ENCODE measurements around the gene CYGB. TPM values are rescaled to one million over a fixed set of nuclear protein-coding genes. Genes with fewer than 3 reads are reported as not detected.
"Not testable (repeated sequence)": the region's sequence is repeated elsewhere in the genome, so short reads cannot be mapped to it uniquely, and the experiment has no call there.

The CYGB gene
- total and polyA plus RNA-seq, 5 donors from 2014 or later: not detected

GRCh38 chr17:76511668-76512365, 25.7 kb downstream of the CYGB start:
- Histone ChIP-seq H3K9me3 (ENCODE audit: control insufficient read depth in 2 of 2, low read length in 2 of 2) (no peaks in the 10 kb centered on the region), H3K27ac (ENCODE audit: insufficient read depth, low read length, poor library complexity, severe bottlenecking) (peak overlapping the region; percentile 2), H3K27me3 (ENCODE audit: control insufficient read depth, insufficient read depth, low read length) (no peaks in the 10 kb centered on the region), H3K4me1 (ENCODE audit: control insufficient read depth, insufficient read depth, low read length, poor library complexity, severe bottlenecking) (peaks cover 32% of the 10 kb centered on the region), H3K4me3 (ENCODE audit: low read depth, low read length) (no peak overlapping the region), H3K36me3 (ENCODE audit: control insufficient read depth, insufficient read depth, low read length) (no peaks in the 10 kb centered on the region)
- ATAC-seq (ENCODE audit: low read depth in 2 of 2) (no peak), DNase-seq (peak in 1 of 3 donors; percentile 15)
- peak overlapping the region in 2 of 4 donors; percentile 24 to 68 for H3K4me3 Mint-ChIP-seq
- peak overlapping the region in 2 of 3 donors; percentile 50 to 60 for H3K27ac Mint-ChIP-seq
- H3K9me3 Mint-ChIP-seq: no peaks in the 10 kb centered on the region
- peaks cover 11% of the 10 kb centered on the region for H3K27me3 Mint-ChIP-seq
- peaks cover 0 to 48% (median 22%) of the 10 kb centered on the region in 4 donors for H3K4me1 Mint-ChIP-seq
- H3K36me3 Mint-ChIP-seq: no peaks in the 10 kb centered on the region

- H3K4me1 ChIP-seq (ENCODE audit: control insufficient read depth, insufficient read depth, low read length, poor library complexity, severe bottlenecking): peaks cover 31% of the 10 kb centered on the region
- no peaks in the 10 kb centered on the region for H3K27me3 ChIP-seq (ENCODE audit: control insufficient read depth, insufficient read depth, low read length)
- Mint-ChIP-seq H3K9me3 (no peaks in the 10 kb centered on the region), H3K27ac (peak overlapping the region in 2 of 3 donors; percentile 50 to 60), H3K27me3 (peaks cover 14% of the 10 kb centered on the region), H3K4me3 (peak overlapping the region in 1 of 4 donors; percentile 68), H3K36me3 (no peaks in the 10 kb centered on the region), H3K4me1 (peaks cover 0 to 44% (median 23%) of the 10 kb centered on the region in 4 donors)
- DNase-seq (no peak), ATAC-seq (ENCODE audit: low read depth in 2 of 2) (no peak)
- no peak overlapping the region for H3K4me3 ChIP-seq (ENCODE audit: low read depth, low read length)
- no peaks in the 10 kb centered on the region for H3K9me3 ChIP-seq (ENCODE audit: control insufficient read depth in 2 of 2, low read length in 2 of 2)
- no peak overlapping the region for H3K27ac ChIP-seq (ENCODE audit: insufficient read depth, low read length, poor library complexity, severe bottlenecking)
- H3K36me3 ChIP-seq (ENCODE audit: control insufficient read depth, insufficient read depth, low read length): no peaks in the 10 kb centered on the region
Observed at GRCh38 chr17:76510831-76511244, 26.7 kb downstream of the CYGB start.

- H3K36me3 Mint-ChIP-seq; H3K36me3 ChIP-seq (ENCODE audit: control insufficient read depth, insufficient read depth, low read length); H3K27me3 ChIP-seq (ENCODE audit: control insufficient read depth, insufficient read depth, low read length); DNase-seq; H3K9me3 ChIP-seq (ENCODE audit: control insufficient read depth in 2 of 2, low read length in 2 of 2); H3K4me3 Mint-ChIP-seq; H3K4me3 ChIP-seq (ENCODE audit: low read depth, low read length); ATAC-seq (ENCODE audit: low read depth in 2 of 2); H3K9me3 Mint-ChIP-seq; H3K27ac ChIP-seq (ENCODE audit: insufficient read depth, low read length, poor library complexity, severe bottlenecking): not testable (repeated sequence)
- Mint-ChIP-seq H3K27ac (peak overlapping the region in 1 of 3 donors; percentile 76), H3K4me1 (peaks cover 0 to 32% (median 13%) of the 10 kb centered on the region in 4 donors), H3K27me3 (peaks cover 14% of the 10 kb centered on the region)
- peaks cover 10% of the 10 kb centered on the region for H3K4me1 ChIP-seq (ENCODE audit: control insufficient read depth, insufficient read depth, low read length, poor library complexity, severe bottlenecking)
Observed at GRCh38 chr17:76508472-76509063, 28.9 kb downstream of the CYGB start.

- no peak overlapping the region for H3K4me3 ChIP-seq (ENCODE audit: low read depth, low read length)
- Mint-ChIP-seq H3K36me3 (no peaks in the 10 kb centered on the region), H3K27ac (peak overlapping the region; percentile 31 to 67 (median 52)), H3K4me1 (peaks cover 0 to 26% (median 10%) of the 10 kb centered on the region in 4 donors), H3K4me3 (peak overlapping the region in 2 of 4 donors; percentile 41 to 51), H3K9me3 (no peaks in the 10 kb centered on the region), H3K27me3 (peaks cover 14% of the 10 kb centered on the region)
- no peaks in the 10 kb centered on the region for H3K36me3 ChIP-seq (ENCODE audit: control insufficient read depth, insufficient read depth, low read length)
- peak; percentile 77 to 84 for ATAC-seq (ENCODE audit: low read depth in 2 of 2)
- no peak overlapping the region for H3K27ac ChIP-seq (ENCODE audit: insufficient read depth, low read length, poor library complexity, severe bottlenecking)
- H3K9me3 ChIP-seq (ENCODE audit: control insufficient read depth in 2 of 2, low read length in 2 of 2): no peaks in the 10 kb centered on the region
- DNase-seq: peak; percentile 78 to 87 (median 82)
- no peaks in the 10 kb centered on the region for H3K27me3 ChIP-seq (ENCODE audit: control insufficient read depth, insufficient read depth, low read length)
- H3K4me1 ChIP-seq (ENCODE audit: control insufficient read depth, insufficient read depth, low read length, poor library complexity, severe bottlenecking): peaks cover 13% of the 10 kb centered on the region
Observed at GRCh38 chr17:76506408-76507345, 30.8 kb downstream of the CYGB start.

- H3K9me3 ChIP-seq (ENCODE audit: control insufficient read depth in 2 of 2, low read length in 2 of 2): no peaks in the 10 kb centered on the region
- peaks cover 0 to 37% (median 13%) of the 10 kb centered on the region in 4 donors for H3K4me1 Mint-ChIP-seq
- no peaks in the 10 kb centered on the region for H3K36me3 Mint-ChIP-seq
- ATAC-seq (ENCODE audit: low read depth in 2 of 2) (no peak), DNase-seq (no peak)
- H3K27ac Mint-ChIP-seq: peak overlapping the region in 1 of 3 donors; percentile 80
- no peak overlapping the region for H3K27ac ChIP-seq (ENCODE audit: insufficient read depth, low read length, poor library complexity, severe bottlenecking)
- no peak overlapping the region for H3K4me3 ChIP-seq (ENCODE audit: low read depth, low read length)
- peak overlapping the region in 1 of 4 donors; percentile 56 for H3K4me3 Mint-ChIP-seq
- H3K27me3 Mint-ChIP-seq: peaks cover 10% of the 10 kb centered on the region
- no peaks in the 10 kb centered on the region for H3K27me3 ChIP-seq (ENCODE audit: control insufficient read depth, insufficient read depth, low read length)
- no peaks in the 10 kb centered on the region for H3K9me3 Mint-ChIP-seq
- peaks cover 30% of the 10 kb centered on the region for H3K4me1 ChIP-seq (ENCODE audit: control insufficient read depth, insufficient read depth, low read length, poor library complexity, severe bottlenecking)
- no peaks in the 10 kb centered on the region for H3K36me3 ChIP-seq (ENCODE audit: control insufficient read depth, insufficient read depth, low read length)
Observed at GRCh38 chr17:76504117-76504516, 33.4 kb downstream of the CYGB start.

GRCh38 chr17:76502341-76503211, 34.9 kb downstream of the CYGB start:
- no peaks in the 10 kb centered on the region for H3K36me3 Mint-ChIP-seq
- H3K27me3 Mint-ChIP-seq: peaks cover 4% of the 10 kb centered on the region
- H3K4me1 ChIP-seq (ENCODE audit: control insufficient read depth, insufficient read depth, low read length, poor library complexity, severe bottlenecking): peaks cover 33% of the 10 kb centered on the region
- no peaks in the 10 kb centered on the region for H3K9me3 Mint-ChIP-seq
- peak overlapping the region; percentile 74 for H3K27ac ChIP-seq (ENCODE audit: insufficient read depth, low read length, poor library complexity, severe bottlenecking)
- ATAC-seq (ENCODE audit: low read depth in 2 of 2): no peak
- H3K4me3 ChIP-seq (ENCODE audit: low read depth, low read length): no peak overlapping the region
- H3K4me1 Mint-ChIP-seq: peaks cover 0 to 42% (median 13%) of the 10 kb centered on the region in 4 donors
- no peak for DNase-seq
- no peaks in the 10 kb centered on the region for H3K27me3 ChIP-seq (ENCODE audit: control insufficient read depth, insufficient read depth, low read length)
- no peaks in the 10 kb centered on the region for H3K36me3 ChIP-seq (ENCODE audit: control insufficient read depth, insufficient read depth, low read length)
- peak overlapping the region; percentile 21 to 61 (median 34) for H3K4me3 Mint-ChIP-seq
- H3K27ac Mint-ChIP-seq: no peak overlapping the region
- H3K9me3 ChIP-seq (ENCODE audit: control insufficient read depth in 2 of 2, low read length in 2 of 2): no peaks in the 10 kb centered on the region

Measured in CD4-positive, CD25-positive, alpha-beta regulatory T cell (primary cell).